CD14-positive monocyte (primary cell): ENCODE results near the gene MYRF. TPM values are rescaled to one million over a fixed set of nuclear protein-coding genes. Genes with fewer than 3 reads are reported as not detected.

Source experiments
- DNase-seq, 3 donors: peaks; one replicate each; pipeline ENCODE4 v3.0.0-alpha.2; 2011 to 2022
- H2AFZ ChIP-seq: 2 replicates; pipeline ENCODE4 v1.6.0; 2012; ENCODE audit warnings: mild to moderate bottlenecking, low read depth, low read length, inconsistent platforms; ENCODE audit not compliant: insufficient read depth, poor library complexity, severe bottlenecking
- H3K27ac ChIP-seq, 2 donors: 1 replicate in 1 of 2; 2 replicates in 1 of 2; pipeline ENCODE4 v1.5.1; 2012 to 2013; ENCODE audit warnings: low read length in 2 of 2, control low read depth in 1 of 2, inconsistent platforms in 1 of 2, low read depth in 1 of 2, mild to moderate bottlenecking in 1 of 2
- H3K27me3 ChIP-seq, 2 donors: one replicate each; pipeline versions ENCODE4 v1.6.0 to v1.6.1; 2011 to 2013; ENCODE audit warnings: low read length in 2 of 2; ENCODE audit not compliant: control insufficient read depth in 2 of 2, insufficient read depth in 2 of 2
- H3K36me3 ChIP-seq, 2 donors: replicated peaks in 1 of 2; 1 replicate in 1 of 2; 2 replicates in 1 of 2; pipeline versions ENCODE4 v1.5.1 to v1.6.1; 2012 to 2013; ENCODE audit warnings: low read length in 2 of 2, control low read depth in 1 of 2, inconsistent platforms in 1 of 2, mild to moderate bottlenecking in 1 of 2; ENCODE audit not compliant: insufficient read depth in 2 of 2, control insufficient read depth in 1 of 2
- H3K4me1 ChIP-seq, 2 donors: 1 replicate in 1 of 2; 2 replicates in 1 of 2; pipeline versions ENCODE4 v1.5.1 to v1.6.1; 2012 to 2013; ENCODE audit warnings: low read length in 2 of 2, control low read depth in 1 of 2, inconsistent platforms in 1 of 2, mild to moderate bottlenecking in 1 of 2, moderate library complexity in 1 of 2; ENCODE audit not compliant: insufficient read depth in 2 of 2, control insufficient read depth in 1 of 2
- H3K4me2 ChIP-seq: replicated peaks from 2 replicates; pipeline ENCODE3; 2012; ENCODE audit warnings: low read length, moderate library complexity, mild to moderate bottlenecking; ENCODE audit not compliant: poor library complexity, severe bottlenecking; ENCODE audit errors: extremely low read depth
- H3K4me3 ChIP-seq, 3 experiments: fragments of 200-600 bp in 1 of 3; sonication (generic) in 1 of 3; replicated peaks in 1 of 3; 1 replicate in 2 of 3; 2 replicates in 1 of 3; pipeline ENCODE4 v1.5.1; 2011 to 2013; ENCODE audit warnings: low read length in 3 of 3, mild to moderate bottlenecking in 3 of 3, control low read depth in 2 of 3, low read depth in 2 of 3, inconsistent platforms in 1 of 3, moderate library complexity in 1 of 3
- H3K79me2 ChIP-seq: 2 replicates; pipeline ENCODE4 v1.6.0; 2012; ENCODE audit warnings: mild to moderate bottlenecking, control low read depth, inconsistent platforms, low read length, moderate library complexity; ENCODE audit not compliant: insufficient read depth
- H3K9ac ChIP-seq: 2 replicates; pipeline ENCODE4 v1.6.0; 2017; ENCODE audit warnings: low read length, mild to moderate bottlenecking; ENCODE audit not compliant: insufficient read depth, poor library complexity, severe bottlenecking
- H3K9me3 ChIP-seq, 2 donors: replicated peaks in 1 of 2; 1 replicate in 1 of 2; 2 replicates in 1 of 2; pipeline versions ENCODE4 v1.5.1 to v1.6.1; 2012 to 2013; ENCODE audit warnings: low read length in 2 of 2, control low read depth in 1 of 2; ENCODE audit not compliant: control insufficient read depth in 1 of 2, insufficient read depth in 1 of 2
- H4K20me1 ChIP-seq: 2 replicates; pipeline ENCODE4 v1.6.0; 2012; ENCODE audit warnings: mild to moderate bottlenecking, low read length, control low read depth, moderate library complexity; ENCODE audit not compliant: insufficient read depth
- H3K27ac Mint-ChIP-seq, 7 donors: one replicate each; pipeline ENCODE4 v1.8.0; 2020; ENCODE audit warnings: mild to moderate bottlenecking in 7 of 7, mixed read lengths in 7 of 7, moderate library complexity in 6 of 7, inconsistent platforms in 2 of 7
- H3K27me3 Mint-ChIP-seq, 3 donors: one replicate each; pipeline ENCODE4 v1.8.0; 2021 to 2022; ENCODE audit warnings: low read depth in 3 of 3, mild to moderate bottlenecking in 3 of 3, mixed read lengths in 3 of 3, moderate library complexity in 3 of 3, inconsistent platforms in 1 of 3
- H3K36me3 Mint-ChIP-seq, 2 donors: one replicate each; pipeline ENCODE4 v1.8.0; 2020; ENCODE audit warnings: mixed read lengths in 2 of 2, inconsistent platforms in 1 of 2, mild to moderate bottlenecking in 1 of 2
- H3K4me1 Mint-ChIP-seq: one replicate; pipeline ENCODE4 v1.8.0; 2020; ENCODE audit warnings: mild to moderate bottlenecking, mixed read lengths
- H3K4me3 Mint-ChIP-seq, 2 donors: one replicate each; pipeline ENCODE4 v1.8.0; 2020; ENCODE audit warnings: mild to moderate bottlenecking in 2 of 2, mixed read lengths in 2 of 2, moderate library complexity in 1 of 2
- H3K9me3 Mint-ChIP-seq, 7 donors: one replicate each; pipeline ENCODE4 v1.8.0; 2020 to 2022; ENCODE audit warnings: mixed read lengths in 7 of 7, mild to moderate bottlenecking in 6 of 7, moderate library complexity in 6 of 7, inconsistent platforms in 2 of 7
- CTCF ChIP-seq: fragments of 200-600 bp; IDR thresholded peaks from one replicate; pipeline ENCODE4 v1.8.0; 2022; ENCODE audit warnings: antibody characterized with exemption, mild to moderate bottlenecking
- WGBS: methylation state at CpG from one replicate; pipeline ENCODE4 v1.1.5; 2013; ENCODE audit warnings: missing lambda C conversion rate; ENCODE audit not compliant: insufficient coverage; 5-methylcytosine and 5-hydroxymethylcytosine counted together
- intact Hi-C, 2 donors: fragments of 100-400 bp; cut with micrococcal nuclease; formaldehyde crosslinking; loops; one replicate each; pipeline versions ENCODE4 v1.15.0 to v1.15.1; 2023
- polyA plus RNA-seq, 3 donors: library from polyadenylated mRNA; depleted of rRNA in 1 of 3; unstranded in 2 of 3; stranded (reverse) in 1 of 3; fragments of 300-500 nt in 2 of 3; fragments of >200 nt in 1 of 3; fragmentation: Illumina TruSeq in 2 of 3; gene quantifications; 1 replicate in 2 of 3; 2 replicates in 1 of 3; pipeline ENCODE4 v1.2.3, GENCODE V29; 2012 to 2021

The MYRF gene
- polyA plus RNA-seq, 3 donors = 0.18 to 0.19 TPM; not detected in 1

GRCh38 chr11:61738776-61739175, 13.7 kb upstream of the MYRF start:
- Mint-ChIP-seq H3K36me3 (peaks cover 28 to 41% of the 10 kb centered on the region in 2 donors), H3K4me1 (peaks cover 14% of the 10 kb centered on the region), H3K27me3 (peaks cover 0 to 2% (median 1%) of the 10 kb centered on the region in 3 donors), H3K27ac (peak overlapping the region in 1 of 7 donors; percentile 71), H3K9me3 (no peaks in the 10 kb centered on the region), H3K4me3 (no peak overlapping the region)
- peaks cover 13 to 16% of the 10 kb centered on the region in 2 donors for H3K4me1 ChIP-seq
- TF ChIP-seq CTCF = no peak
- H2AFZ ChIP-seq = no peak overlapping the region
- intact Hi-C loops = no loop called here
- no peaks in the 10 kb centered on the region for H3K9me3 ChIP-seq
- WGBS = no CpG with 5 or more reads among the region's 7 CpGs
- DNase-seq = no peak
- no peak overlapping the region for H3K4me2 ChIP-seq
- H4K20me1 ChIP-seq = no peaks in the 10 kb centered on the region
- H3K79me2 ChIP-seq = no peaks in the 10 kb centered on the region
- H3K27ac ChIP-seq = no peak overlapping the region
- H3K4me3 ChIP-seq = no peak overlapping the region
- peaks cover 21 to 37% of the 10 kb centered on the region in 2 donors for H3K36me3 ChIP-seq
- H3K9ac ChIP-seq = no peak overlapping the region
- H3K27me3 ChIP-seq = no peaks in the 10 kb centered on the region

- Histone ChIP-seq H2AFZ (no peak overlapping the region), H3K79me2 (no peaks in the 10 kb centered on the region), H3K4me2 (no peak overlapping the region), H3K36me3 (peaks cover 23 to 44% of the 10 kb centered on the region in 2 donors), H4K20me1 (no peaks in the 10 kb centered on the region), H3K9me3 (no peaks in the 10 kb centered on the region), H3K4me3 (no peak overlapping the region), H3K9ac (no peak overlapping the region), H3K27me3 (no peaks in the 10 kb centered on the region), H3K4me1 (peaks cover 13 to 16% of the 10 kb centered on the region in 2 donors), H3K27ac (no peak overlapping the region)
- H3K9me3 Mint-ChIP-seq = no peaks in the 10 kb centered on the region
- H3K4me3 Mint-ChIP-seq = no peak overlapping the region
- peaks cover 0 to 2% (median 0%) of the 10 kb centered on the region in 3 donors for H3K27me3 Mint-ChIP-seq
- H3K27ac Mint-ChIP-seq = no peak overlapping the region
- WGBS = 96% methylated on average over 10 of the region's 15 CpGs
- no peak for DNase-seq
- intact Hi-C loops = no loop called here
- H3K36me3 Mint-ChIP-seq = peaks cover 29 to 45% of the 10 kb centered on the region in 2 donors
- H3K4me1 Mint-ChIP-seq = peaks cover 14% of the 10 kb centered on the region
- no peak for TF ChIP-seq CTCF
Observed at GRCh38 chr11:61739413-61739812, 13.0 kb upstream of the MYRF start.
